Right lobe of liver (tissue), 4 donors: ENCODE data around the gene CEP135.

ENCODE experiments used
- CTCF ChIP-seq, 4 donors: fragments of 200-600 bp in 3 of 4; fragments of 450-650 bp in 1 of 4; IDR thresholded peaks; one replicate each; pipeline versions ENCODE4 v1.5.1 to v1.8.0; 2016 to 2022; ENCODE audit warnings: antibody characterized with exemption in 4 of 4, mild to moderate bottlenecking in 2 of 4
- POLR2A ChIP-seq: fragments of 450-650 bp; IDR thresholded peaks from one replicate; pipeline ENCODE4 v1.6.1; 2017; ENCODE audit warnings: antibody characterized with exemption, mild to moderate bottlenecking
- donor health status: DM: no; HTN: no; CAD: no.
- donor health status: DM: no; HTN: no; CAD: no.
- donor health status: DM: no; HTN: yes; CAD: no.

GRCh38 chr4:56082829-56083228, 134.1 kb downstream of the CEP135 start:
- TF ChIP-seq POLR2A (no peak), CTCF (IDR thresholded peaks at IDR 0.05) (no peak)
